Right cardiac atrium (tissue), 5 donors: ENCODE measurements around the gene TNN. TPM values are rescaled to one million over a fixed set of nuclear protein-coding genes. Genes with fewer than 3 reads are reported as not detected.
"Not testable (repeated sequence)": the region's sequence is repeated elsewhere in the genome, so short reads cannot be mapped to it uniquely, and the experiment has no call there.

ENCODE experiments used
- ATAC-seq, 2 donors: fragments of 200-7000 bp; cut with Tn5 transposase; one replicate each; pipeline versions ENCODE4 v1.8.0 to v1.9.1; 2020; ENCODE audit warnings: moderate library complexity in 2 of 2, mild to moderate bottlenecking in 1 of 2
- DNase-seq, 3 donors: peaks; one replicate each; pipeline ENCODE4 v3.0.0-alpha.2; 2020
- H3K27ac ChIP-seq: one replicate; pipeline ENCODE4 v1.5.1; 2013; ENCODE audit warnings: mild to moderate bottlenecking, low read length, control low read depth, moderate library complexity
- H3K27me3 ChIP-seq: one replicate; pipeline ENCODE4 v1.6.1; 2013; ENCODE audit not compliant: control insufficient read depth, insufficient read depth
- H3K4me1 ChIP-seq: one replicate; pipeline ENCODE4 v1.6.1; 2013; ENCODE audit warnings: low read length; ENCODE audit not compliant: control insufficient read depth, insufficient read depth
- H3K4me3 ChIP-seq: one replicate; pipeline ENCODE4 v1.5.1; 2013; ENCODE audit warnings: low read length, control low read depth
- H3K9me3 ChIP-seq: one replicate; pipeline ENCODE4 v1.6.1; 2013; ENCODE audit warnings: low read length; ENCODE audit not compliant: control insufficient read depth
- WGBS: extraction: QIAGEN DNeasy Blood & Tissue Kit; methylation state at CpG from one replicate; pipeline ENCODE4 v1.1.7; 2013; 5-methylcytosine and 5-hydroxymethylcytosine counted together
- intact Hi-C, 4 donors: fragments of 100-400 bp; cut with DNase I; formaldehyde crosslinking; loops; one replicate each; pipeline versions ENCODE4 v1.11.0 to v1.14.0; 2022 to 2023
- polyA plus RNA-seq: library from polyadenylated mRNA; stranded (reverse); fragments of 200-250 nt; gene quantifications from one replicate; pipeline ENCODE4 v1.2.3, GENCODE V29; 2013
- total RNA-seq, 4 donors: library from RNA; stranded (reverse); fragmentation: NEBNext Ultra II Directional; extraction: Animal tissue kit (Norgen Biotek cat#: 25700); gene quantifications; one replicate each; pipeline ENCODE4 v1.2.1, GENCODE V29; 2021
- donor health status: healthy with polysubstance abuse.
- donor health status: DM: no; HTN: yes; CAD: no.
- donor health status: DM: no; HTN: no; CAD: no.
- donor health status: DM: no; HTN: yes; CAD: no; lungs with severe emphysema.
- donor health status: DM: yes; HTN: yes; CAD: no.

Gene TNN
- total and polyA plus RNA-seq, 5 donors: 0.09 to 0.19 (median 0.13) TPM; not detected in 1

GRCh38 chr1:175037416-175037815, 30.2 kb upstream of the TNN start:
- intact Hi-C loops: loop anchor here in 1 of 4 donors (10.0 kb wide), 1 partner anchor 287 kb away; no protein-coding TSS in a partner anchor
- Histone ChIP-seq H3K27ac (no peak overlapping the region), H3K9me3 (no peaks in the 10 kb centered on the region), H3K27me3 (no peaks in the 10 kb centered on the region), H3K4me3 (no peak overlapping the region), H3K4me1 (no peaks in the 10 kb centered on the region)
- ATAC-seq: no peak
- 61% methylated on average over 7 of the region's 7 CpGs for WGBS
- DNase-seq: no peak

- ATAC-seq (no peak), DNase-seq (no peak)
- no peaks in the 10 kb centered on the region for H3K27me3 ChIP-seq
- 73% methylated on average over 4 of the region's 4 CpGs for WGBS
- intact Hi-C loops: no loop called here
- H3K4me3 ChIP-seq: no peak overlapping the region
- no peaks in the 10 kb centered on the region for H3K4me1 ChIP-seq
- H3K27ac ChIP-seq: no peak overlapping the region
- H3K9me3 ChIP-seq: no peaks in the 10 kb centered on the region
These were observed 27.2 kb upstream of the TNN start for GRCh38 chr1:175040324-175040879.

- H3K27me3 ChIP-seq: no peaks in the 10 kb centered on the region
- ATAC-seq: no peak
- intact Hi-C loops: no loop called here
- WGBS: 78% methylated on average over 3 of the region's 3 CpGs
- no peaks in the 10 kb centered on the region for H3K4me1 ChIP-seq
- no peak overlapping the region for H3K4me3 ChIP-seq
- no peaks in the 10 kb centered on the region for H3K9me3 ChIP-seq
- no peak for DNase-seq
- no peak overlapping the region for H3K27ac ChIP-seq
These were observed 25.0 kb upstream of the TNN start for GRCh38 chr1:175042650-175043049.

GRCh38 chr1:175043824-175044223, 23.8 kb upstream of the TNN start:
- intact Hi-C loops: no loop called here
- no peak overlapping the region for H3K4me3 ChIP-seq
- no peak for DNase-seq
- ATAC-seq: no peak
- no peaks in the 10 kb centered on the region for H3K4me1 ChIP-seq
- H3K27ac ChIP-seq: no peak overlapping the region
- no peaks in the 10 kb centered on the region for H3K27me3 ChIP-seq
- 47% methylated on average over 19 of the region's 19 CpGs for WGBS
- no peaks in the 10 kb centered on the region for H3K9me3 ChIP-seq

- H3K27ac ChIP-seq, H3K9me3 ChIP-seq, H3K4me3 ChIP-seq, DNase-seq, intact Hi-C loops, H3K4me1 ChIP-seq, H3K27me3 ChIP-seq, ATAC-seq: not testable (repeated sequence)
- 91% methylated on average over 18 of the region's 18 CpGs for WGBS
These were observed 23.0 kb upstream of the TNN start for GRCh38 chr1:175044591-175044990.

- intact Hi-C loops: no loop called here
- H3K9me3 ChIP-seq: no peaks in the 10 kb centered on the region
- WGBS: 94% methylated on average over 19 of the region's 19 CpGs
- no peaks in the 10 kb centered on the region for H3K27me3 ChIP-seq
- no peak overlapping the region for H3K27ac ChIP-seq
- no peak overlapping the region for H3K4me3 ChIP-seq
- ATAC-seq (no peak), DNase-seq (no peak)
- no peaks in the 10 kb centered on the region for H3K4me1 ChIP-seq
These were observed 22.5 kb upstream of the TNN start for GRCh38 chr1:175045097-175045496.

GRCh38 chr1:175045519-175045918, 22.1 kb upstream of the TNN start:
- H3K9me3 ChIP-seq: no peaks in the 10 kb centered on the region

GRCh38 chr1:175050992-175051391, 16.6 kb upstream of the TNN start:
- no peak for ATAC-seq
- H3K27me3 ChIP-seq: no peaks in the 10 kb centered on the region
- 86% methylated on average over 2 of the region's 2 CpGs for WGBS

More at GRCh38 chr1:175045519-175045918, 22.1 kb upstream of the TNN start:
- no peaks in the 10 kb centered on the region for H3K4me1 ChIP-seq
- ATAC-seq (no peak), DNase-seq (no peak)
- H3K27ac ChIP-seq: no peak overlapping the region
- H3K4me3 ChIP-seq: no peak overlapping the region
- WGBS: 98% methylated on average over 32 of the region's 32 CpGs
- no peaks in the 10 kb centered on the region for H3K27me3 ChIP-seq
- intact Hi-C loops: no loop called here

GRCh38 chr1:175054736-175055135, 12.9 kb upstream of the TNN start:
- Histone ChIP-seq H3K27me3 (no peaks in the 10 kb centered on the region), H3K4me3 (no peak overlapping the region), H3K4me1 (no peaks in the 10 kb centered on the region), H3K27ac (no peak overlapping the region), H3K9me3 (no peaks in the 10 kb centered on the region)
- DNase-seq (no peak), ATAC-seq (no peak)
- WGBS: 73% methylated on average over 3 of the region's 3 CpGs
- intact Hi-C loops: no loop called here

More at GRCh38 chr1:175050992-175051391, 16.6 kb upstream of the TNN start:
- Histone ChIP-seq H3K4me3 (no peak overlapping the region), H3K9me3 (no peaks in the 10 kb centered on the region), H3K4me1 (no peaks in the 10 kb centered on the region), H3K27ac (no peak overlapping the region)
- no peak for DNase-seq
- intact Hi-C loops: no loop called here

- 86% methylated on average over 1 of the region's 1 CpG for WGBS
- no peak overlapping the region for H3K4me3 ChIP-seq
- H3K27ac ChIP-seq: no peak overlapping the region
- DNase-seq (no peak), ATAC-seq (no peak)
- intact Hi-C loops: no loop called here
- H3K4me1 ChIP-seq: no peaks in the 10 kb centered on the region
- no peaks in the 10 kb centered on the region for H3K27me3 ChIP-seq
- no peaks in the 10 kb centered on the region for H3K9me3 ChIP-seq
These were observed 5.3 kb upstream of the TNN start for GRCh38 chr1:175062339-175062738.

- DNase-seq (no peak), ATAC-seq (no peak)
- H3K27me3 ChIP-seq: no peaks in the 10 kb centered on the region
- no peaks in the 10 kb centered on the region for H3K4me1 ChIP-seq
- H3K9me3 ChIP-seq: no peaks in the 10 kb centered on the region
- no peak overlapping the region for H3K4me3 ChIP-seq
- intact Hi-C loops: no loop called here
- 56% methylated on average over 2 of the region's 2 CpGs for WGBS
- H3K27ac ChIP-seq: no peak overlapping the region
These were observed 4.8 kb upstream of the TNN start for GRCh38 chr1:175062858-175063257.

GRCh38 chr1:175070818-175071217, 3.2 kb downstream of the TNN start:
- intact Hi-C loops: no loop called here
- Histone ChIP-seq H3K4me3 (no peak overlapping the region), H3K27me3 (no peaks in the 10 kb centered on the region), H3K4me1 (no peaks in the 10 kb centered on the region), H3K9me3 (no peaks in the 10 kb centered on the region), H3K27ac (no peak overlapping the region)
- ATAC-seq (no peak), DNase-seq (no peak)
